Eye (tissue), 1 donor: ENCODE data around the gene LRRC32.

Experiments used
- DNase-seq: peaks from one replicate; pipeline ENCODE4 v3.0.0-alpha.2; 2015

The LRRC32 gene

GRCh38 chr11:76670485-76671236, at the start of gene LRRC32:
LRRC32 (minus strand) TSS chr11:76670747; CDS start chr11:76665954, 4,793 bp downstream.
- peak; percentile 63 for DNase-seq

- DNase-seq, result no peak
These were observed 49.1 kb upstream of the LRRC32 start for GRCh38 chr11:76719686-76720085.

GRCh38 chr11:76719281-76719680, 48.7 kb upstream of the LRRC32 start:
- DNase-seq, result no peak

- DNase-seq, result peak; percentile 78
These were observed 47.3 kb upstream of the LRRC32 start for GRCh38 chr11:76717816-76718215.

GRCh38 chr11:76717369-76717768, 46.8 kb upstream of the LRRC32 start:
- no peak for DNase-seq

GRCh38 chr11:76716268-76716667, 45.7 kb upstream of the LRRC32 start:
- DNase-seq, result no peak

- no peak for DNase-seq
These were observed 43.9 kb upstream of the LRRC32 start for GRCh38 chr11:76714493-76714892.

GRCh38 chr11:76713499-76713898, 43.0 kb upstream of the LRRC32 start:
- no peak for DNase-seq

- no peak for DNase-seq
These were observed 41.6 kb upstream of the LRRC32 start for GRCh38 chr11:76712125-76712524.

GRCh38 chr11:76709756-76710155, 39.2 kb upstream of the LRRC32 start:
- DNase-seq, result no peak

GRCh38 chr11:76708972-76709660, 38.6 kb upstream of the LRRC32 start:
- DNase-seq, result no peak

- DNase-seq, result no peak
These were observed 36.8 kb upstream of the LRRC32 start for GRCh38 chr11:76707293-76707825.

- no peak for DNase-seq
These were observed 36.1 kb upstream of the LRRC32 start for GRCh38 chr11:76706667-76707066.

GRCh38 chr11:76705826-76706225, 35.3 kb upstream of the LRRC32 start:
- DNase-seq, result no peak

- DNase-seq, result no peak
These were observed 33.8 kb upstream of the LRRC32 start for GRCh38 chr11:76704171-76704948.

GRCh38 chr11:76703707-76704106, 33.2 kb upstream of the LRRC32 start:
- DNase-seq, result no peak

- DNase-seq, result no peak
These were observed 32.0 kb upstream of the LRRC32 start for GRCh38 chr11:76702336-76703128.

GRCh38 chr11:76701294-76702040, 30.9 kb upstream of the LRRC32 start:
- no peak for DNase-seq

- peak; percentile 55 for DNase-seq
These were observed 29.9 kb upstream of the LRRC32 start for GRCh38 chr11:76700177-76701100.

- no peak for DNase-seq
These were observed 29.0 kb upstream of the LRRC32 start for GRCh38 chr11:76699451-76700091.
